ENCODE results near the gene THAP7. TPM values are rescaled to one million over a fixed set of nuclear protein-coding genes. Genes with fewer than 3 reads are reported as not detected.

The THAP7 gene
- polyA plus RNA-seq, 1 donor (not counting 4 experiments of a cell fraction or from before 2014, with no cell fraction given) = 10.4 TPM

DNA sequence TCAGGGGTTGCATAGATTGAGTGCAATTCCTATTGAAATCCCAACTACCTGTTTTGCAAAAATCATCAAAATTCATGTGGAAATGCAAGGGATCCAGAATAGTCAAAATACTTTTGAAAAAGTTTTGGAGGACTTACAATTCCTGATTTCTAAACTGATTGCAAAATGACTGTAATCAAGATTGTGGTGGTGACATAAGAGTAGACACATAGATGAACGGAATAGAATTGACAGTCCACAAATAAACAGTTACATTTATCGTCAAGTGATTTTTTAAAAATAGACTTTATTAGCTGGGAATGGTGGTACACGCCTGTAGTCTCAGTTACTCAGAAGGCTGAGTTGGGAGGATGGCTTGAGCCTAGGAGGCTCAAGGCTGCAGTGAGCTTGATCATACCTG lies 33.1 kb upstream of the THAP7 start:
- Histone ChIP-seq H4K20me1 (ENCODE audit: control insufficient read depth, extremely low read depth, insufficient read depth, low read length) (no peaks in the 10 kb centered on the region), H2AFZ (ENCODE audit: control insufficient read depth, low read length) (no peak overlapping the region), H3K27ac (ENCODE audit: control insufficient read depth, insufficient read depth, low read length) (no peak overlapping the region), H3K4me3 (ENCODE audit: control insufficient read depth in 2 of 3, extremely low read depth in 1 of 3, insufficient read depth in 2 of 3, low read depth in 1 of 3, low read length in 3 of 3) (no peak overlapping the region), H3K9me3 (ENCODE audit: control insufficient read depth, low read depth, low read length) (no peaks in the 10 kb centered on the region), H3K27me3 (ENCODE audit: control insufficient read depth, extremely low read depth, insufficient read depth, low read length) (peaks cover 22% of the 10 kb centered on the region), H3K79me2 (ENCODE audit: control insufficient read depth, insufficient read depth, low read length) (no peaks in the 10 kb centered on the region), H3K4me1 (ENCODE audit: control insufficient read depth, extremely low read depth, insufficient read depth, low read length) (peaks cover 9% of the 10 kb centered on the region), H3K36me3 (ENCODE audit: control insufficient read depth in 2 of 2, extremely low read depth in 1 of 2, insufficient read depth in 2 of 2, low read length in 2 of 2) (no peaks in the 10 kb centered on the region), H3K4me2 (ENCODE audit: control insufficient read depth, extremely low read depth, insufficient read depth, low read depth, low read length) (no peak overlapping the region), H3K9ac (ENCODE audit: control insufficient read depth, extremely low read depth, insufficient read depth, low read length) (no peak overlapping the region), H3K9me1 (ENCODE audit: control insufficient read depth, extremely low read depth, insufficient read depth, low read length) (no peaks in the 10 kb centered on the region)
- no peak for DNase-seq (ENCODE audit: low read depth, low spot score)
- TF ChIP-seq, protein P1, sequence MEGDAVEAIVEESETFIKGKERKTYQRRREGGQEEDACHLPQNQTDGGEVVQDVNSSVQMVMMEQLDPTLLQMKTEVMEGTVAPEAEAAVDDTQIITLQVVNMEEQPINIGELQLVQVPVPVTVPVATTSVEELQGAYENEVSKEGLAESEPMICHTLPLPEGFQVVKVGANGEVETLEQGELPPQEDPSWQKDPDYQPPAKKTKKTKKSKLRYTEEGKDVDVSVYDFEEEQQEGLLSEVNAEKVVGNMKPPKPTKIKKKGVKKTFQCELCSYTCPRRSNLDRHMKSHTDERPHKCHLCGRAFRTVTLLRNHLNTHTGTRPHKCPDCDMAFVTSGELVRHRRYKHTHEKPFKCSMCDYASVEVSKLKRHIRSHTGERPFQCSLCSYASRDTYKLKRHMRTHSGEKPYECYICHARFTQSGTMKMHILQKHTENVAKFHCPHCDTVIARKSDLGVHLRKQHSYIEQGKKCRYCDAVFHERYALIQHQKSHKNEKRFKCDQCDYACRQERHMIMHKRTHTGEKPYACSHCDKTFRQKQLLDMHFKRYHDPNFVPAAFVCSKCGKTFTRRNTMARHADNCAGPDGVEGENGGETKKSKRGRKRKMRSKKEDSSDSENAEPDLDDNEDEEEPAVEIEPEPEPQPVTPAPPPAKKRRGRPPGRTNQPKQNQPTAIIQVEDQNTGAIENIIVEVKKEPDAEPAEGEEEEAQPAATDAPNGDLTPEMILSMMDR (optimal IDR thresholded peaks at IDR 0.05 in 1 of 3, IDR thresholded peaks at IDR 0.05 in 1 of 3, conservative IDR thresholded peaks at IDR 0.05 in 1 of 3; ENCODE audit: extremely low read depth in 1 of 3, insufficient read depth in 2 of 3, low read length in 3 of 3) = no peak
- TF ChIP-seq EZH2 (IDR thresholded peaks at IDR 0.05; ENCODE audit: low read length) = no peak
- dilution Hi-C loops (cut with MboI; ENCODE audit: extremely low pct_ligation_motif_present, low sequenced_read_pairs) = no loop called here
- FAIRE-seq = no peak

- H3K79me2 ChIP-seq (ENCODE audit: control insufficient read depth, insufficient read depth, low read length) = no peaks in the 10 kb centered on the region
- no peaks in the 10 kb centered on the region for H3K36me3 ChIP-seq (ENCODE audit: control insufficient read depth in 2 of 2, extremely low read depth in 1 of 2, insufficient read depth in 2 of 2, low read length in 2 of 2)
- DNase-seq (ENCODE audit: low read depth, low spot score) (no peak), FAIRE-seq (no peak)
- H3K9me1 ChIP-seq (ENCODE audit: control insufficient read depth, extremely low read depth, insufficient read depth, low read length) = no peaks in the 10 kb centered on the region
- H3K9ac ChIP-seq (ENCODE audit: control insufficient read depth, extremely low read depth, insufficient read depth, low read length) = no peak overlapping the region
- no peak overlapping the region for H2AFZ ChIP-seq (ENCODE audit: control insufficient read depth, low read length)
- no peak overlapping the region for H3K4me3 ChIP-seq (ENCODE audit: control insufficient read depth in 2 of 3, extremely low read depth in 1 of 3, insufficient read depth in 2 of 3, low read depth in 1 of 3, low read length in 3 of 3)
- no peaks in the 10 kb centered on the region for H4K20me1 ChIP-seq (ENCODE audit: control insufficient read depth, extremely low read depth, insufficient read depth, low read length)
- dilution Hi-C loops (cut with MboI; ENCODE audit: extremely low pct_ligation_motif_present, low sequenced_read_pairs) = no loop called here
- H3K27me3 ChIP-seq (ENCODE audit: control insufficient read depth, extremely low read depth, insufficient read depth, low read length) = peaks cover 22% of the 10 kb centered on the region
- H3K9me3 ChIP-seq (ENCODE audit: control insufficient read depth, low read depth, low read length) = no peaks in the 10 kb centered on the region
- peaks cover 9% of the 10 kb centered on the region for H3K4me1 ChIP-seq (ENCODE audit: control insufficient read depth, extremely low read depth, insufficient read depth, low read length)
- H3K27ac ChIP-seq (ENCODE audit: control insufficient read depth, insufficient read depth, low read length) = no peak overlapping the region
- H3K4me2 ChIP-seq (ENCODE audit: control insufficient read depth, extremely low read depth, insufficient read depth, low read depth, low read length) = no peak overlapping the region
- TF ChIP-seq EZH2 (IDR thresholded peaks at IDR 0.05; ENCODE audit: low read length) = no peak
- TF ChIP-seq, protein P1 (optimal IDR thresholded peaks at IDR 0.05 in 1 of 3, IDR thresholded peaks at IDR 0.05 in 1 of 3, conservative IDR thresholded peaks at IDR 0.05 in 1 of 3; ENCODE audit: extremely low read depth in 1 of 3, insufficient read depth in 2 of 3, low read length in 3 of 3) = no peak
These were observed 32.0 kb upstream of the THAP7 start for GRCh38 chr22:21033895-21034294.
